Thoracic aorta (tissue), 2 donors: Measurements from ENCODE around the gene C6orf52. TPM values are rescaled to one million over a fixed set of nuclear protein-coding genes. Genes with fewer than 3 reads are reported as not detected.

Experiments used
- ATAC-seq: fragments of 150-250 bp; one replicate; pipeline ENCODE4 v1.8.0; 2017; ENCODE audit warnings: low read depth; ENCODE audit not compliant: insufficient number of reproducible peaks, low FRiP score
- DNase-seq: peaks from one replicate; pipeline ENCODE4 v3.0.0-alpha.2; 2020; ENCODE audit warnings: low spot score
- H3K27ac ChIP-seq, 2 donors: fragments of 200-600 bp; sonication (generic); 1 replicate in 1 of 2; 2 replicates in 1 of 2; pipeline ENCODE4 v1.5.1; 2016; ENCODE audit warnings: mild to moderate bottlenecking in 2 of 2, moderate library complexity in 2 of 2
- H3K27me3 ChIP-seq: fragments of 200-600 bp; sonication (generic); replicated peaks from 2 replicates; pipeline ENCODE4 v1.6.0; 2016; ENCODE audit warnings: mild to moderate bottlenecking; ENCODE audit not compliant: insufficient read depth
- H3K36me3 ChIP-seq: fragments of 200-600 bp; sonication (generic); one replicate; pipeline ENCODE4 v1.5.1; 2016
- H3K4me1 ChIP-seq, 2 donors: fragments of 200-600 bp; sonication (generic); 1 replicate in 1 of 2; 2 replicates in 1 of 2; pipeline versions ENCODE4 v1.5.1 to v1.6.0; 2016; ENCODE audit warnings: low read depth in 2 of 2, mild to moderate bottlenecking in 1 of 2; ENCODE audit not compliant: control insufficient read depth in 1 of 2
- H3K4me3 ChIP-seq: fragments of 200-600 bp; sonication (generic); 2 replicates; pipeline ENCODE4 v1.5.1; 2016; ENCODE audit warnings: mild to moderate bottlenecking
- H3K9me3 ChIP-seq: fragments of 200-600 bp; sonication (generic); 2 replicates; pipeline ENCODE4 v1.5.1; 2016
- total RNA-seq, 2 donors: library from RNA; depleted of rRNA; stranded (reverse); fragments of >200 nt; gene quantifications; one replicate each; pipeline versions ENCODE4 v1.1.0 to v1.2.3, GENCODE V29; 2016
- TF ChIP-seq, protein P1 (sequence below): fragments of 200-600 bp; sonication (generic); IDR thresholded peaks from one replicate; pipeline ENCODE4 v1.5.1; 2019; ENCODE audit warnings: antibody characterized with exemption

C6orf52 gene
- total RNA-seq, 2 donors from 2014 or later, result not detected

DNA sequence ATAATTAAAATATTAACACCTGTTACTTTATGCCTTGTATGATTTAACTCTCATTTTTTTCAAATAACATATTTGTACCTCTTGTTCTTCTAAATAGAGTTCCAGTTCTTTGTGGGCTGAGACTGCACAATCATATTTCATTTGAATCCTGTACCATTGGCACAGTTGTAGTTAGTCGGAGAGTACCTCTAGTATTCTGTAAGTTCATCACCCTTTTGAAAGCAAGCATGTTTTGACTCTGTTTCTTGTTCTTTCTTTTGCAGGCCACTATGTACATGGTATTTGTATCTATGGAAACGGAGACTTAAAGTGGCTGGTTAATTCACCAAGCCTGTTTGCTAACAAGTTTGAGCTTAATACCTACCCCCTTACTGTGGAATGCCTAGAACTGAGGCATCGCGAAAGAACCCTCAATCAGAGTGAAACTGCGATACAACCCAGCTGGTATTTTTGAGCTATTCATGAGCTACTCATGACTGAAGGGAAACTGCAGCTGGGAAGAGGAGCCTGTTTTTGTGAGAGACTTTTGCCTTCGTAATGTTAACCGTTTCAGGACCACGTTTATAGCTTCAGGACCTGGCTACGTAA lies 68.2 kb downstream of the C6orf52 start:
- DNase-seq (no peak), ATAC-seq (no peak)
- Histone ChIP-seq H3K4me1 (peaks cover 0 to 6% of the 10 kb centered on the region in 2 donors), H3K9me3 (no peaks in the 10 kb centered on the region), H3K27me3 (no peaks in the 10 kb centered on the region), H3K36me3 (peaks cover 19% of the 10 kb centered on the region), H3K27ac (no peak overlapping the region), H3K4me3 (no peak overlapping the region)
- TF ChIP-seq, protein P1, sequence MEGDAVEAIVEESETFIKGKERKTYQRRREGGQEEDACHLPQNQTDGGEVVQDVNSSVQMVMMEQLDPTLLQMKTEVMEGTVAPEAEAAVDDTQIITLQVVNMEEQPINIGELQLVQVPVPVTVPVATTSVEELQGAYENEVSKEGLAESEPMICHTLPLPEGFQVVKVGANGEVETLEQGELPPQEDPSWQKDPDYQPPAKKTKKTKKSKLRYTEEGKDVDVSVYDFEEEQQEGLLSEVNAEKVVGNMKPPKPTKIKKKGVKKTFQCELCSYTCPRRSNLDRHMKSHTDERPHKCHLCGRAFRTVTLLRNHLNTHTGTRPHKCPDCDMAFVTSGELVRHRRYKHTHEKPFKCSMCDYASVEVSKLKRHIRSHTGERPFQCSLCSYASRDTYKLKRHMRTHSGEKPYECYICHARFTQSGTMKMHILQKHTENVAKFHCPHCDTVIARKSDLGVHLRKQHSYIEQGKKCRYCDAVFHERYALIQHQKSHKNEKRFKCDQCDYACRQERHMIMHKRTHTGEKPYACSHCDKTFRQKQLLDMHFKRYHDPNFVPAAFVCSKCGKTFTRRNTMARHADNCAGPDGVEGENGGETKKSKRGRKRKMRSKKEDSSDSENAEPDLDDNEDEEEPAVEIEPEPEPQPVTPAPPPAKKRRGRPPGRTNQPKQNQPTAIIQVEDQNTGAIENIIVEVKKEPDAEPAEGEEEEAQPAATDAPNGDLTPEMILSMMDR, result no peak

DNA sequence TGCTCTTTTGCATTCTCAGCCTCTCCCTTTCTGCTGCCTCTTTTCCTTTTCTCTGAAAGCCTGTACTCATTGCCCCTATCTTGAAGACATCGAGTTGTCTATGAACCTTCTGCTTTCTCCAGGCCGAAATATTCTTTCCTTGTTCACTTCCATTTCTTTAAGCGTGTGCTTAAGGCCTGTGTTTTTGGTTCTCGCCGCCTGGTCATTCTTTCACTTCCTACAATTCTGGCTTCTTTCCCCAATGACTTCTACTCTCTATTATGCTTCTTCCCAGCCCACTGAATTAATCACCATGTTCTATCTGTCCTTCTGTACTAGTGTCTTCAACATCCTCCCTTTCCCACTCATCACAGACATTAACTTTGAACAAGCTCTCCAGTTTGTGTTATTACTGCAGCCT lies 69.6 kb downstream of the C6orf52 start:
- ATAC-seq (no peak), DNase-seq (no peak)
- Histone ChIP-seq H3K36me3 (peaks cover 19% of the 10 kb centered on the region), H3K27ac (no peak overlapping the region), H3K27me3 (no peaks in the 10 kb centered on the region), H3K9me3 (no peaks in the 10 kb centered on the region), H3K4me1 (peaks cover 10 to 16% of the 10 kb centered on the region in 2 donors), H3K4me3 (no peak overlapping the region)
- TF ChIP-seq, protein P1, result no peak

DNA sequence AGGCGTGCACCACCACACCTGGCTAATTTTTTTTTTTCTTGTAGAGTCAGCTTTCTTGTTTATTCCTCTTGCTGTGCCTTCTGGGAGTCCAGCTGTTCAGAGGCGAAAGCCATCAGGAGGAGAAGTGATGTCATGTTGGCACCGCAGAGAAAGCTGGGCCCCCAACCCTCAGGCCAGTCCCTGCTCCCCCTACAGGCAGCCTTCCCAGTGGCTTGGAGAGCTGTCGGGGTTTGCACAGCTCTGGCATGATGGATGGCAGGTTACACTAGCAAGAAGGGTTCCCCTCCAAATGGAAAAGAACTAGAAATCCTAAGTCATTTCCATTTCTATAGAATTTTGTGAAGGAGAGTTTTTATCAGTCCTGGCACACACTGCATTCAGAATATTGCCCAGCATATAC lies 72.6 kb downstream of the C6orf52 start:
- ATAC-seq, result no peak
- no peak overlapping the region for H3K27ac ChIP-seq
- TF ChIP-seq, protein P1, result no peak

More for the DNA sequence above, 72.6 kb downstream of the C6orf52 start:
- Histone ChIP-seq H3K4me1 (peaks cover 15 to 30% of the 10 kb centered on the region in 2 donors), H3K36me3 (peaks cover 17% of the 10 kb centered on the region), H3K9me3 (no peaks in the 10 kb centered on the region), H3K27me3 (no peaks in the 10 kb centered on the region), H3K4me3 (no peak overlapping the region)
- DNase-seq, result no peak

Other genes with a start within 250 kb of the C6orf52 start
- gene GCNT2, start 173.3 kb downstream of the C6orf52 start, total RNA-seq, result 10 to 100 TPM; 29.1 to 44.9 TPM
- 10 to 100 TPM in 1 of 2 donors, 1 to 10 TPM in 1; 7.3 to 19.4 TPM for gene PAK1IP1, start 356 bp upstream of the C6orf52 start, total RNA-seq
- 100 to 1,000 TPM in 1 of 2 donors, 10 to 100 TPM in 1; 72.9 to 129 TPM for gene TMEM14C, start 28.5 kb upstream of the C6orf52 start, total RNA-seq
- gene TMEM14B, start 53.2 kb upstream of the C6orf52 start, total RNA-seq, result 10 to 100 TPM; 63.4 to 80.7 TPM
- under 1 TPM in 1 of 2 donors, not detected in 1; 0.63 TPM for gene MAK, start 143.9 kb upstream of the C6orf52 start, total RNA-seq
- gene GCM2, start 187.4 kb upstream of the C6orf52 start, total RNA-seq, result not detected
- gene SYCP2L, start 192.4 kb upstream of the C6orf52 start, total RNA-seq, result 1 to 10 TPM in 1 of 2 donors, under 1 TPM in 1; 0.63 to 1.4 TPM